ENCODE results near the gene ZBTB21. TPM values are rescaled to one million over a fixed set of nuclear protein-coding genes. Genes with fewer than 3 reads are reported as not detected.

The ZBTB21 gene
- total and polyA plus RNA-seq, 9 of the 15 experiments (the other 6 are each of a cell fraction or from before 2014, with no cell fraction given) = 2.2 to 15.2 (median 8.7) TPM

GRCh38 chr21:42051788-42052187 lies 41.6 kb upstream of the ZBTB21 start (continued):
- TF ChIP-seq ZNF280A (IDR thresholded peaks at IDR 0.05; ENCODE audit: low read depth, partially characterized antibody) = no peak
- peak; percentile 100 for TF ChIP-seq TCF7 (IDR thresholded peaks at IDR 0.05; ENCODE audit: borderline replicate concordance)
- TF ChIP-seq FOXK2 (conservative IDR thresholded peaks at IDR 0.05 in 1 of 2, IDR thresholded peaks at IDR 0.05 in 1 of 2; ENCODE audit: low read depth in 2 of 2) = no peak
- no peak for TF ChIP-seq NONO (IDR thresholded peaks at IDR 0.05; ENCODE audit: low read depth in 2 of 2, low read length in 1 of 2)
- no peak for TF ChIP-seq ZNF449 (CRISPR knock-in tag; IDR thresholded peaks at IDR 0.05)
- no peak for TF ChIP-seq PHB (CRISPR knock-in tag; IDR thresholded peaks at IDR 0.05)
- TF ChIP-seq ZNF830 (CRISPR knock-in tag; IDR thresholded peaks at IDR 0.05) = no peak
- TF ChIP-seq RBFOX2 (IDR thresholded peaks at IDR 0.05; ENCODE audit: low read depth, low read length) = no peak
- TF ChIP-seq, protein P1, sequence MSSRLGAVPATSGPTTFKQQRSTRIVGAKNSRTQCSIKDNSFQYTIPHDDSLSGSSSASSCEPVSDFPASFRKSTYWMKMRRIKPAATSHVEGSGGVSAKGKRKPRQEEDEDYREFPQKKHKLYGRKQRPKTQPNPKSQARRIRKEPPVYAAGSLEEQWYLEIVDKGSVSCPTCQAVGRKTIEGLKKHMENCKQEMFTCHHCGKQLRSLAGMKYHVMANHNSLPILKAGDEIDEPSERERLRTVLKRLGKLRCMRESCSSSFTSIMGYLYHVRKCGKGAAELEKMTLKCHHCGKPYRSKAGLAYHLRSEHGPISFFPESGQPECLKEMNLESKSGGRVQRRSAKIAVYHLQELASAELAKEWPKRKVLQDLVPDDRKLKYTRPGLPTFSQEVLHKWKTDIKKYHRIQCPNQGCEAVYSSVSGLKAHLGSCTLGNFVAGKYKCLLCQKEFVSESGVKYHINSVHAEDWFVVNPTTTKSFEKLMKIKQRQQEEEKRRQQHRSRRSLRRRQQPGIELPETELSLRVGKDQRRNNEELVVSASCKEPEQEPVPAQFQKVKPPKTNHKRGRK (tag; IDR thresholded peaks at IDR 0.05) = no peak
- no peak for TF ChIP-seq ZBTB49 (CRISPR knock-in tag; IDR thresholded peaks at IDR 0.05; ENCODE audit: borderline replicate concordance)
- no peak for TF ChIP-seq ZNF57 (CRISPR knock-in tag; IDR thresholded peaks at IDR 0.05)
- TF ChIP-seq PHF20 (IDR thresholded peaks at IDR 0.05; ENCODE audit: partially characterized antibody) = no peak
- no peak for TF ChIP-seq ZNF140 (CRISPR knock-in tag; IDR thresholded peaks at IDR 0.05)
- TF ChIP-seq IFI16 (CRISPR knock-in tag; IDR thresholded peaks at IDR 0.05) = no peak
- TF ChIP-seq ZNF174 (CRISPR knock-in tag; IDR thresholded peaks at IDR 0.05) = no peak
- peak; percentile 94 for TF ChIP-seq ETV5 (CRISPR knock-in tag; IDR thresholded peaks at IDR 0.05; ENCODE audit: low read depth)
- TF ChIP-seq, protein P2, sequence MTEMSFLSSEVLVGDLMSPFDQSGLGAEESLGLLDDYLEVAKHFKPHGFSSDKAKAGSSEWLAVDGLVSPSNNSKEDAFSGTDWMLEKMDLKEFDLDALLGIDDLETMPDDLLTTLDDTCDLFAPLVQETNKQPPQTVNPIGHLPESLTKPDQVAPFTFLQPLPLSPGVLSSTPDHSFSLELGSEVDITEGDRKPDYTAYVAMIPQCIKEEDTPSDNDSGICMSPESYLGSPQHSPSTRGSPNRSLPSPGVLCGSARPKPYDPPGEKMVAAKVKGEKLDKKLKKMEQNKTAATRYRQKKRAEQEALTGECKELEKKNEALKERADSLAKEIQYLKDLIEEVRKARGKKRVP (CRISPR knock-in tag; IDR thresholded peaks at IDR 0.05) = peak; percentile 29; the same call in 1 of the 2 replicates
- no peak for TF ChIP-seq TAF1 (IDR thresholded peaks at IDR 0.05; ENCODE audit: control insufficient read depth, extremely low read depth, insufficient read depth, low read length, severe bottlenecking)
- no peak for TF ChIP-seq PCBP1 (IDR thresholded peaks at IDR 0.05; ENCODE audit: low read depth, low read length, poor library complexity, severe bottlenecking)
- TF ChIP-seq ZNF436 (CRISPR knock-in tag; IDR thresholded peaks at IDR 0.05) = no peak

Data from K562 (cell line).